NOMO-1 treated with DMSO at 0.1 percent for 48 hours (cell line): ENCODE results near the gene XYLT1.
A peak's percentile ranks its signal among the peaks of the same experiment; 100 is the strongest.

Experiments
- DNase-seq: peaks from one replicate; lab custom pipeline; 2025; ENCODE audit not compliant: unreplicated experiment; lab: John Stamatoyannopoulos, UW

The XYLT1 gene

DNA sequence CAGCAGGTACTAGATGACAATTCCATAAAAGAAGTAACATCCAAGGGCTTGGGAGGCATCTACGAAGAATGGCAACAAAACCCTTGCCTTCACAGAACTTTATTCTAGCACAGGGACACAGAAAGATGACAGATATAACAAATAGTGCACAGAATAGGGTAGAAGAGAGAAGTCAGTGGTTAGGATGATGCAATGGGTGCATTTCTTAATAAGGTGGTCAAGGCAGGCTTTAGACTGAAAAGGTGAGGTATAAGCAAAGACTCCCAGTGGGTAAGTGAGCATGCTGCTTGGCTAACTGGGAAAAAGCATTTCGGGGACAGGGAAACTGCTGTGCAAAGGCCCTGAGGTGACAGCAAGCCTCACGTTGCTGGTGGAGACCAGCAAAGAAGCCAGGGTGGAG, 175.9 kb downstream of the XYLT1 start:
- peak; percentile 56 for DNase-seq

GRCh38 chr16:17293813-17294558, 176.8 kb downstream of the XYLT1 start:
- DNase-seq, result no peak

- no peak for DNase-seq
Measured at GRCh38 chr16:17291289-17291688, 179.5 kb downstream of the XYLT1 start.

GRCh38 chr16:17289674-17290635, 180.8 kb downstream of the XYLT1 start:
- no peak for DNase-seq

DNA sequence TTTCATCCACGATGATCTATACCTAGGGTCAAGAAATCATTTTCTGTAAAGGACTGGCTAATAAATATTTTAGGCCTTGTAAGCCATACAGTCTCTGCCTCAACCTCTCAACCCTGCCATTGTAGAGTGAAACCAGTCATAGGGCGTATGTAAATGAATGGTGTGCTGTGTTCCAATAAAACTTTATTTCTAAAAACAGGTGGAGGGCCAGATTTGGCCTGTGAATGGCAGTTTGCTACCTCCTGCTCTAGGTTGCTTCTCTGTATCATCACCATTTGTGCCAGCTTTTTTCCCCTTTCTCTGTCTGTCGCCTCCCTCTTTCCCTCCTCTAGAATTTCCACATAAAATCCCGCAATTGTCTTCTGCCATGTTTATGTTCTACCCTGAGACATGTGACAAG, 181.7 kb downstream of the XYLT1 start:
- no peak for DNase-seq

GRCh38 chr16:17287166-17287800, 183.5 kb downstream of the XYLT1 start:
- no peak for DNase-seq

DNA sequence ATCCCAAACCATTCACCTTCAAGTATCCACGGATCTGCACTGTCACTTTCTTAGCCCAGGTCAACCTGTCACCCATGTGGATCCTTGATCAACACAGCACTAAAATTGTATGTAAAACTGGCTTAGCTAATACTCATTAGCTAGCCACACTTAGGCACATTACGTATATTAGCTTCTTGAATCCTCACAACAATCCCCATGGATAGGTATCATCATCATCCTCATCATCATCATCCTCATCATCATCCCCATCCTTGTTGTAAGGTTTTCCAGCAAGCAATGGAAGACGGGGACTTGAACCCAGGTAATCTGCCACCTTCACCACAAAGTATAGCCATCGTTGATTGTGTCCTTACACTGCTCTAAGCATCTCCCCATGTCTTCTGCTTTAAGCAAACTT, 184.3 kb downstream of the XYLT1 start:
- no peak for DNase-seq

- no peak for DNase-seq
Measured at GRCh38 chr16:17283016-17283415, 187.7 kb downstream of the XYLT1 start.

DNA sequence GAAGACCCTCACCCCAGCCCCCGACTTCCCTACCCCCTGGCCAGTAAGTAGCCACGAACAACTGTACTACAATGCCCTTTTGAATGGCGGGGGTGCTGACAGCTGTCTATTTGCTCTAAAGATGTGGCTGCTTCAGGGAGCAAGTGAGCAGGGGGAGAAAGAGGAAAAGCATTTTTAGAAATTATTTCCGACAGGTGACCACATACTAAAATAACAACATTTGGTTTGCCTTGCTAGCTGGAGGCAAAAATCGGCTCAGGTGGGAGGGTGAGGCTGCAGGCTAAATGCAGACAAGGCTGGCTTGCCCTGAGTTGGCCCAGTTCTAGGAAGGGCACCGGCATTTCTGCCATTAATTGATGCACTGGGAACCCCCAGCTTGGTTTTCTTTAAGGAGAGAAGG, 188.5 kb downstream of the XYLT1 start:
- no peak for DNase-seq

DNA sequence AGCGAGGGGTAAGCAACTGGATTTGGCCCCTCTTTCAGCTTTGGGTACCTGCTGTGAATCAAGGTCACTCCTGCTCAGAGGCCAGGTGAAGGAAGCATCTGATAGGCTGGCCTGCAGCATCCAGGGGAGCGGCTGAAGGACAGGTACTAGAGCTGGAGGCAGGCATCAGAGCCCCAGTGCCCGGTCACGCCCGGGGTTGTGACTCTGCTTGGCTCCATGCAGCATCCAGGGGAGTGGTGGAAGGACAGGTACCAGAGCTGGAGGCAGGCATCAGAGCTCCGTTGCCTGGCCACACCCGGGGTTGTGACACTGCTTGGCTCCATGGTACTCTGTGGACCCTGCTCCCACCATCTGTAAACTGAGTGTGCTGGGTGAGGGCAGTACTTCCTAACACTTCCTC, 189.7 kb downstream of the XYLT1 start:
- DNase-seq, result no peak

GRCh38 chr16:17278988-17279387, 191.8 kb downstream of the XYLT1 start:
- DNase-seq, result no peak

- DNase-seq, result no peak
Measured at GRCh38 chr16:17277981-17278381, 192.8 kb downstream of the XYLT1 start.

- no peak for DNase-seq
Measured at GRCh38 chr16:17276610-17277009, 194.2 kb downstream of the XYLT1 start.

GRCh38 chr16:17276010-17276530, 194.7 kb downstream of the XYLT1 start:
- DNase-seq, result no peak

DNA sequence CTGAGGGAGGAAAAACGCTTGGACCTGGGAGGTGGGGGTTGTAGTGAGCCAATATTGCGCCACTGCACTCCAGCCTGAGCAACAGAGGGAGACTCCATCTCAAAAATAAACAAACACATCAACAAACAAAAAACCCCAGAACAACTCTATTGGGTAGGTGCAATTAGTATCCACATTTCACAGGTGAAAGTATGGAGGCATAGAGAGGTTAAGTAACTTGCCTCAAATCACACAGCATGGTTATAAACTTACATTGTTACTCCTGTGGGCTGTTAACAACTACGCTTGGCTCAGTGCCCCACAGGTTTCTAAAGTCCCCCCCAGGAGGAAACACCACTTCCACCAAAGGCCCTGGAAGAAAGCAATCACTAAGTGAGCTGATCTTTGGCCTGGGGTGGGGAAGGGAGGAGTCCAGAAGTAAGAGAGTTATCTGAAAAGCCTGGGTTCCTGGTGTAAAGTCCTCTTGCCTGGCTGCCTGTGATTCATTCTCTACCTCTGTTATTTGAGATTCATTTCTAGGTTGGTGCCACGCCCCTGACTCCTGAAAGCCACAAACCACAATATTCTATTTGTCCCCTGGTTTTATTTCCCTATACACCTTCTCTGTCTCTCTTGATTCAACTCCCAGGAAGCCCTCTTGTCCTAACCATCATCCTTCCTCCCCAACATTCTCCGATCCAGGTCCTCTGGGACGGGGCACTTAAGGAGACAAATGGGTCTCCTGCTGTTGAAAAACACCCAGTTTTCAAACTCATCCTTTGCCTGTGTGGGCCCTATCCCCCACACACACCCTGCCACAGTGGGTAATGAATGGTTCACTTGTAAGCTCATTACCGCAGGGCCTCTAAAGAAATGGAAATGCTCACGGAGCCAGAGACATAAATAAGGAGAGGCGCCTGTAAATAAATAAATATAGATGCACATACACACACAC, 195.4 kb downstream of the XYLT1 start:
- peak; percentile 47 for DNase-seq

- DNase-seq, result peak; percentile 82
Measured at GRCh38 chr16:17273142-17273561, 197.6 kb downstream of the XYLT1 start.

DNA sequence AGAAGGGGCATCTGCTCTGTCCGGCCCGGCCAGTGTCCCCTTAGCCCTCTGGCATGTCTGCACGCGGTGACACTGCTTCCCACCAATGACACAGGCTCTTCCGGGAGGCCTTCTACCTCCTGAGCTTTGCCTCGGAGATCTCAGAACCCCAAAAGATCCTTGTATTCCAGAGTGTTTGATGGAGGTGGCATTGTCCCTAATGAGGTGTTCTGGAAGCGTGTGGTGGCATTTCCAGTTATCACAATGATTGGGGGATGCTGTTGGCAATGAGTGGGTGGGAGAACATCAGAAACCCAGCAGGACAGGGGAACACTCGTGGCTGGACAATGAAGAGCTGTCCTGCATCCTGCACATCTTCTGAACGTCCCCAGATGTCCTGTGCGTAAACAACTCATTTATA, 198.0 kb downstream of the XYLT1 start:
- no peak for DNase-seq

GRCh38 chr16:17271687-17272086, 199.1 kb downstream of the XYLT1 start:
- no peak for DNase-seq

GRCh38 chr16:17270683-17271109, 200.1 kb downstream of the XYLT1 start:
- no peak for DNase-seq

- DNase-seq, result no peak
Measured at GRCh38 chr16:17270111-17270510, 200.6 kb downstream of the XYLT1 start.
